NCI-H1694 treated with DMSO at 0.1 percent for 48 hours (cell line): Measurements from ENCODE around the gene MBD3.

Experiments
- DNase-seq: peaks from one replicate; lab custom pipeline; 2025; lab: John Stamatoyannopoulos, UW

Gene MBD3

GRCh38 chr19:1618157-1619093 lies 25.8 kb upstream of the MBD3 start:
- DNase-seq = peak; percentile 2

- no peak for DNase-seq
Observed at GRCh38 chr19:1616875-1617274, 24.2 kb upstream of the MBD3 start.

- DNase-seq = no peak
Observed at GRCh38 chr19:1616396-1616795, 23.7 kb upstream of the MBD3 start.

- DNase-seq = no peak
Observed at GRCh38 chr19:1615156-1615765, 22.6 kb upstream of the MBD3 start.

- no peak for DNase-seq
Observed at GRCh38 chr19:1613808-1614570, 21.3 kb upstream of the MBD3 start.

- DNase-seq = no peak
Observed at GRCh38 chr19:1613146-1613545, 20.5 kb upstream of the MBD3 start.

GRCh38 chr19:1612114-1613086 lies 19.7 kb upstream of the MBD3 start:
- no peak for DNase-seq

GRCh38 chr19:1611353-1611752 lies 18.7 kb upstream of the MBD3 start:
- no peak for DNase-seq

- DNase-seq = no peak
Observed at GRCh38 chr19:1610579-1610978, 17.9 kb upstream of the MBD3 start.

- no peak for DNase-seq
Observed at GRCh38 chr19:1609680-1610474, 17.2 kb upstream of the MBD3 start.

- DNase-seq = no peak
Observed at GRCh38 chr19:1609103-1609396, 16.4 kb upstream of the MBD3 start.

GRCh38 chr19:1608359-1609102 lies 15.9 kb upstream of the MBD3 start:
- no peak for DNase-seq

- no peak for DNase-seq
Observed at GRCh38 chr19:1606138-1606651, 13.5 kb upstream of the MBD3 start.

GRCh38 chr19:1605236-1606137 lies 12.8 kb upstream of the MBD3 start, which contains the start of gene UQCR11:
Gene UQCR11, minus strand, starts transcription at chr19:1605462. Its CDS starts 53 bp downstream, at chr19:1605409.
- DNase-seq = peak; percentile 94

- DNase-seq = no peak
Observed at GRCh38 chr19:1602091-1602707, 9.5 kb upstream of the MBD3 start.

- no peak for DNase-seq
Observed at GRCh38 chr19:1601613-1602064, 9.0 kb upstream of the MBD3 start.

- no peak for DNase-seq
Observed at GRCh38 chr19:1599460-1599846, 6.8 kb upstream of the MBD3 start.

GRCh38 chr19:1598777-1599459 lies 6.3 kb upstream of the MBD3 start:
- DNase-seq = no peak
